Aorta (tissue), 5 donors: ENCODE measurements around the gene ADAP1. TPM values are rescaled to one million over a fixed set of nuclear protein-coding genes. Genes with fewer than 3 reads are reported as not detected.
"Not testable (repeated sequence)": the region's sequence is repeated elsewhere in the genome, so short reads cannot be mapped to it uniquely, and the experiment has no call there.

Source experiments
- ATAC-seq: fragments of 200-7000 bp; cut with Tn5 transposase; one replicate; pipeline ENCODE4 v1.9.1; 2022; ENCODE audit warnings: moderate library complexity; ENCODE audit not compliant: low FRiP score
- DNase-seq, 2 donors: peaks; one replicate each; pipeline ENCODE4 v3.0.0-alpha.2; 2020
- H3K27ac ChIP-seq, 2 donors: one replicate each; pipeline ENCODE4 v1.5.1; 2013; ENCODE audit warnings: low read length in 2 of 2, mild to moderate bottlenecking in 2 of 2, moderate library complexity in 2 of 2, control low read depth in 1 of 2, inconsistent platforms in 1 of 2, low read depth in 1 of 2
- H3K27me3 ChIP-seq, 2 donors: one replicate each; pipeline ENCODE4 v1.6.1; 2013; ENCODE audit warnings: control low read depth in 1 of 2, low read length in 1 of 2, mild to moderate bottlenecking in 1 of 2, moderate library complexity in 1 of 2; ENCODE audit not compliant: insufficient read depth in 2 of 2, control insufficient read depth in 1 of 2
- H3K36me3 ChIP-seq, 2 donors: one replicate each; pipeline ENCODE4 v1.6.1; 2013; ENCODE audit warnings: control low read depth in 1 of 2, low read length in 1 of 2, mild to moderate bottlenecking in 1 of 2; ENCODE audit not compliant: insufficient read depth in 2 of 2, control insufficient read depth in 1 of 2
- H3K4me1 ChIP-seq, 2 donors: one replicate each; pipeline ENCODE4 v1.6.1; 2013; ENCODE audit warnings: low read length in 2 of 2, control low read depth in 1 of 2, mild to moderate bottlenecking in 1 of 2, moderate library complexity in 1 of 2; ENCODE audit not compliant: insufficient read depth in 2 of 2, control insufficient read depth in 1 of 2
- H3K4me3 ChIP-seq, 2 donors: one replicate each; pipeline ENCODE4 v1.5.1; 2013; ENCODE audit warnings: low read length in 2 of 2, control low read depth in 1 of 2, mild to moderate bottlenecking in 1 of 2
- H3K9me3 ChIP-seq: one replicate; pipeline ENCODE4 v1.6.1; 2013; ENCODE audit warnings: mild to moderate bottlenecking, low read length; ENCODE audit not compliant: control insufficient read depth
- WGBS, 2 donors: extraction: QIAGEN DNeasy Blood & Tissue Kit; methylation state at CpG; one replicate each; pipeline ENCODE4 v1.1.7; 2013; 5-methylcytosine and 5-hydroxymethylcytosine counted together
- intact Hi-C, 2 donors: fragments of 100-400 bp; cut with DNase I; formaldehyde crosslinking; loops; one replicate each; pipeline versions ENCODE4 v1.14.2 to v1.15.0; 2022
- polyA plus RNA-seq, 2 donors: library from polyadenylated mRNA; stranded (reverse); fragments of 200-250 nt; gene quantifications; one replicate each; pipeline ENCODE4 v1.2.3, GENCODE V29; 2013
- total RNA-seq, 2 donors: library from RNA; stranded (reverse); fragmentation: NEBNext Ultra II Directional; extraction: Animal tissue kit (Norgen Biotek cat#: 25700); gene quantifications; one replicate each; pipeline ENCODE4 v1.2.1, GENCODE V29; 2021
- donor health status: healthy with polysubstance abuse.
- donor health status: Bipolar disorder and iron deficiency.
- donor health status: DM: no; HTN: no; CAD: no.
- donor health status: DM: no; HTN: no; CAD: no.
- donor health status: DM: yes; HTN: yes; CAD: no.

Gene ADAP1
- total and polyA plus RNA-seq, 4 donors = 4.3 to 16.9 (median 11.4) TPM

DNA sequence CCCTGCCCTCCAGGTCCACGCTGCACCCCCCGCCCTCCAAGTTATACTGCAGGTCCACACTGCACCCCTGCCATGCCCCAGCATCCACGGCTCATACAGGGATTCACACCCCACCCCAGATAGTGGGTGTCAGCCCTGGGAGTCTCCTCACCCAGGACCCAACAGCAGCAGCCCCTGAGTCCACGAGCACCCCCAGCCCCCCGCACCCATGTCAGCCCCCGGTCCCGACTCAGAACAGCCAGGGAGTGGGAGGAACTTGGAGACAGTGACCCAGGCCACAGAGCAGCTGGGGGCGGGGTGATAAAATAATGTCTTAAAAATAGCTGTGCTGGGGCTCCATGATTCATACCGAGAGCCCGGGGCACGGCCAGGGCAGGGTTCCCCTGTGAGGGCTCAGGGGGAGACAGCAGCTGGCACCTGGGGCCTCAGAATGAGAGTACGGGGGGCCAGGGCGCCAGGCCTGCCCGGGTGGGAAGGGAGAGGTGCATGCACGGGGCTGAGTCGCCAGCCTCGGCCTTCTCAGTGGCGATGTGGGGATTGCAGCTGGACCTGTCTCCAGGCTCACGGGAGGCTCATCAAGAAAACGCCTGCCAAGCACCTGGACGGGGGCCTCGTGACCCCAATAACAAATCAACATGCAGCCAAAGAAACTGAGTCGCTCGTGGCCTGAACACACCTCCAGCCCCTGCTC is 29.8 kb downstream of the ADAP1 start:
- H3K4me3 ChIP-seq = no peak overlapping the region
- H3K27ac ChIP-seq = no peak overlapping the region
- no peaks in the 10 kb centered on the region for H3K36me3 ChIP-seq
- DNase-seq = peak; percentile 57 to 69
- H3K4me1 ChIP-seq = no peaks in the 10 kb centered on the region
- H3K27me3 ChIP-seq = no peaks in the 10 kb centered on the region
- WGBS, 2 donors = 43 to 46% methylated on average over 24 of the region's 24 CpGs
- intact Hi-C loops = no loop called here
- H3K9me3 ChIP-seq = no peaks in the 10 kb centered on the region
- no peak for ATAC-seq

GRCh38 chr7:924042-924441 is 30.4 kb downstream of the ADAP1 start:
- DNase-seq = peak; percentile 39 to 67
- H3K27me3 ChIP-seq, intact Hi-C loops, H3K4me3 ChIP-seq, ATAC-seq, H3K4me1 ChIP-seq, H3K9me3 ChIP-seq, H3K36me3 ChIP-seq, H3K27ac ChIP-seq: not testable (repeated sequence)
- WGBS, 2 donors = 79 to 86% methylated on average over 8 to 24 of the region's 25 CpGs

- Histone ChIP-seq H3K27ac (no peak overlapping the region), H3K4me1 (no peaks in the 10 kb centered on the region), H3K9me3 (no peaks in the 10 kb centered on the region), H3K36me3 (no peaks in the 10 kb centered on the region), H3K27me3 (no peaks in the 10 kb centered on the region), H3K4me3 (no peak overlapping the region)
- peak; percentile 85 to 90 for DNase-seq
- WGBS, 2 donors = 82 to 86% methylated on average over 34 to 40 of the region's 40 CpGs
- intact Hi-C loops = no loop called here
- ATAC-seq = peak; percentile 15
These were observed 31.1 kb downstream of the ADAP1 start for GRCh38 chr7:923108-924041.

- no peaks in the 10 kb centered on the region for H3K27me3 ChIP-seq
- DNase-seq = peak; percentile 42 to 61
- H3K36me3 ChIP-seq = no peaks in the 10 kb centered on the region
- no peaks in the 10 kb centered on the region for H3K9me3 ChIP-seq
- ATAC-seq = no peak
- intact Hi-C loops = no loop called here
- 83 to 85% methylated on average over 22 to 29 of the region's 29 CpGs for WGBS, 2 donors
- H3K4me3 ChIP-seq = no peak overlapping the region
- no peak overlapping the region for H3K27ac ChIP-seq
- no peaks in the 10 kb centered on the region for H3K4me1 ChIP-seq
These were observed 32.0 kb downstream of the ADAP1 start for GRCh38 chr7:922334-923107.

DNA sequence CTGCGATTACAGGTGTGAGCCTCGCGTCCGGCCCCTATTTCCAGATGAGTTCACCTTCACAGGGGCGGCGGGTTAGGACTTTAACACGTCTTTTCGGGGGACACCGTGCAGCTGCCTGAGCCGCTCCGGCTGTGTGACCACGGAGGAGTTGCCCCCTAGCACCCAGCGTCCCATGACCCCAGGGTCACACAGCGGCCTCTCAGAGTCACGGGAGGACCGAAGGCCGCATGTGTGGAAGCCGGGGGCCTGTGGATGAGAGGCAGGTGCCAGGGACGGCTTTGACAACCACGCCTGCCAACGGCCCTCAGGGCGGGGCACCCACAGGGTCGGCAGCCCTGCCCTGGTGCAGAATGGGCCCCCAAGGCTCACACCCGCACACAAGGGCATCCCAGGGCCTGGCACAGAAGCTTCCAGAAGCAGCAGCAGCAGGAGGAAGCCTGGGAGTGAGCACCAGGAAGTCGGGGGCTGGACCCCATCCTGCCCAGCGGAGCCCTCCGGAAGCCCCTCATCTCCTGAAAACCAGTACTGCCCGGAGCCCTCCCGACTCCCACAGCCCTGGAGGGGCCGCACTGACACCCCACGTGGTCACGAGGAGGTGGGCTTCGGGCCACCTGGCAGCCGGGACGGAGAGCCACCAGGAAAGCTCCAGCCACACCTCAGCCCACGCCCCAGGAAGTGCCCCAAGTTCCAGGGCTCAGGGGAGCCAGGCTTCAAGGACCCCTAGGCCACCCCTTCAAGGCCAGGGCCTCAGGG is 32.7 kb downstream of the ADAP1 start:
- H3K4me3 ChIP-seq = no peak overlapping the region
- WGBS, 2 donors = 86 to 89% methylated on average over 33 to 36 of the region's 36 CpGs
- no peaks in the 10 kb centered on the region for H3K27me3 ChIP-seq
- intact Hi-C loops = no loop called here
- no peaks in the 10 kb centered on the region for H3K36me3 ChIP-seq
- H3K9me3 ChIP-seq = no peaks in the 10 kb centered on the region
- H3K4me1 ChIP-seq = no peaks in the 10 kb centered on the region
- H3K27ac ChIP-seq = no peak overlapping the region
- peak; percentile 45 to 70 for DNase-seq
- ATAC-seq = no peak

DNA sequence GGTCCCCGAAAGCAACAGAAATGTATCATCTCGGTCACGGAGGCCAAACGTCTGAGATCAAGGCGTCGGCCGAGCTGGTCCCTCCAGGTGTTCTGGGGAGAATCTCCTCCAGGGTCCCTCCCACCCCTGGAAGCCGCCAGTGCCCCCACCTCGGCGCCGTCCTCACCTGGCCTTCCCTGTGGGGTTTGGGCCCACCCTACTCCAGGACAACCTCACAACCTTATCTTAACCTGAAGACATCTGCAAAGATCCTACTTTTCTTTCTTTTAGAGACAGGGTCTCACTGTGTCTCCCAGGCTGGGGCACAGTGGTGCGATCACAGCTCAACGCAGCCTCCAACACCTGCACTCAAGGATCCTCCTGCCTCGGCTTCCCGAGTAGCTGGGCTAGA is 33.4 kb downstream of the ADAP1 start:
- H3K36me3 ChIP-seq = no peaks in the 10 kb centered on the region
- DNase-seq (peak; percentile 45 to 65), ATAC-seq (no peak)
- no peak overlapping the region for H3K27ac ChIP-seq
- no peaks in the 10 kb centered on the region for H3K27me3 ChIP-seq
- intact Hi-C loops = no loop called here
- no peak overlapping the region for H3K4me3 ChIP-seq
- WGBS, 2 donors = 95% methylated on average over 15 of the region's 15 CpGs
- H3K9me3 ChIP-seq = no peaks in the 10 kb centered on the region
- H3K4me1 ChIP-seq = no peaks in the 10 kb centered on the region

DNA sequence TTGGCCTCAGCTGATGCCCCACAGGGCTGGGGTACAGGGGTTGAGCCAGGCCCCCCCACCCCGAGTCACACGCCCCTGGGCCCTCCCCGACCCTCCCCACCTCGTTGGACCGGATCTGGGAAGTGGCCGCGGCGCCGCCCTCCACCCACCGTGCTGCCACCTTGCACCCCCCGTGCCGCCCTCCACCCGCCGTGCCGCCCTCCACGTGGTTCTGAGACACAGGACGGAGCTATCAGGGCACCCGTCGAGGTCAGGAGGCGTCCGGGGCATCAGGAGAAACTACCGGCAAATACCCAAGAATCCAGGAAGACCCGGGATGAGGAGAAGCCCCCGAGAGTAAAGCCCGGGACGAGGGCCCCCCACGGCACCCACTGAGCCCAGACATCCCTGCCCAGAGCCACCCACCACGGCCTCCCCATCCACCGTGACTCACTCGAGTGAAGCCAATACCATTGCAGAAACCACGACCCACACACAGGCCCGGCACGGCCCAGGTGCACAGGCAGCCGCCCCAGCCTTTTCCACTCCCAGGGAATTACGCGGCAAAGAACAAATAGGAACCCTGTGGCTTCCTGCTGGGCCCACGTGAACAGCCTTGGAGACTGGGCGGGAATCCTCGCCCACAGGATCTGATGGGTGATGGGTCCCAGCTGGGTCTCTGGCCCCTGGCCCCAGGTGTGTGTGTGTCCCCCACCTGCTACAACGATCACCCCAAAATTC is 34.0 kb downstream of the ADAP1 start:
- intact Hi-C loops = no loop called here

More for the DNA sequence above, 34.0 kb downstream of the ADAP1 start:
- no peak overlapping the region for H3K27ac ChIP-seq
- no peaks in the 10 kb centered on the region for H3K9me3 ChIP-seq
- no peaks in the 10 kb centered on the region for H3K27me3 ChIP-seq
- DNase-seq = peak; percentile 49 to 67
- H3K36me3 ChIP-seq = no peaks in the 10 kb centered on the region
- no peak for ATAC-seq
- WGBS, 2 donors = 90% methylated on average over 36 to 40 of the region's 40 CpGs
- no peak overlapping the region for H3K4me3 ChIP-seq
- H3K4me1 ChIP-seq = no peaks in the 10 kb centered on the region
